MCF 10A (cell line): ENCODE data around the gene TOX4. TPM values are rescaled to one million over a fixed set of nuclear protein-coding genes. Genes with fewer than 3 reads are reported as not detected.
A peak's percentile ranks its signal among the peaks of the same experiment; 100 is the strongest.

Experiments used
- BruUV-seq: library from RNA; stranded (reverse); fragments of 400-500 nt; replicated peaks from 2 replicates; lab custom pipeline; 2021; lab: Mats Ljungman, UMichigan
- CTCF ChIA-PET: fragments of 300-600 bp; sonication (Branson Sonifier 250); formaldehyde crosslinking; extraction: SDS; loops from one replicate; lab custom pipeline; 2021; ENCODE audit warnings: antibody characterized with exemption, inconsistent platforms; lab: Yijun Ruan, JAX
- POLR2A ChIA-PET: fragments of 300-600, 350-650 bp; sonication (Branson Sonifier 250); formaldehyde crosslinking; extraction: SDS; loops from one replicate; lab custom pipeline; 2020; ENCODE audit warnings: antibody characterized with exemption, inconsistent platforms; lab: Yijun Ruan, JAX
- DNase-seq: peaks from one replicate; pipeline ENCODE4 v3.0.0-alpha.2; 2018; ENCODE audit not compliant: unreplicated experiment
- H3K27ac Mint-ChIP-seq: one replicate; pipeline ENCODE4 v1.8.0; 2022; ENCODE audit warnings: mild to moderate bottlenecking, low read depth, mixed read lengths; ENCODE audit not compliant: unreplicated experiment
- H3K27me3 Mint-ChIP-seq: one replicate; pipeline ENCODE4 v1.8.0; 2022; ENCODE audit warnings: mixed read lengths; ENCODE audit not compliant: insufficient read depth, unreplicated experiment
- H3K36me3 Mint-ChIP-seq: one replicate; pipeline ENCODE4 v1.8.0; 2022; ENCODE audit warnings: mild to moderate bottlenecking, moderate library complexity, mixed read lengths; ENCODE audit not compliant: insufficient read depth, unreplicated experiment
- H3K4me1 Mint-ChIP-seq: one replicate; pipeline ENCODE4 v1.8.0; 2022; ENCODE audit warnings: mixed read lengths; ENCODE audit not compliant: insufficient read depth, unreplicated experiment
- H3K4me3 Mint-ChIP-seq: one replicate; pipeline ENCODE4 v1.8.0; 2022; ENCODE audit warnings: mild to moderate bottlenecking, moderate library complexity, mixed read lengths; ENCODE audit not compliant: unreplicated experiment
- H3K9me3 Mint-ChIP-seq: one replicate; pipeline ENCODE4 v1.8.0; 2022; ENCODE audit warnings: mixed read lengths; ENCODE audit not compliant: unreplicated experiment
- intact Hi-C: fragments of 100-400 bp; cut with micrococcal nuclease; formaldehyde crosslinking; loops from 2 replicates; pipeline ENCODE4 v1.14.1; 2022
- total RNA-seq: library from RNA; stranded (reverse); gene quantifications from 2 replicates; pipeline ENCODE4 v1.2.3, GENCODE V29; 2022
- TF ChIP-seq, protein P1 (sequence below): fragments of 200-600 bp; IDR thresholded peaks from one replicate; pipeline ENCODE4 v1.8.0; 2022; ENCODE audit warnings: antibody characterized with exemption, mild to moderate bottlenecking; ENCODE audit not compliant: unreplicated experiment

Gene TOX4
- total RNA-seq, 1 experiment from 2014 or later: 84.1 TPM

DNA sequence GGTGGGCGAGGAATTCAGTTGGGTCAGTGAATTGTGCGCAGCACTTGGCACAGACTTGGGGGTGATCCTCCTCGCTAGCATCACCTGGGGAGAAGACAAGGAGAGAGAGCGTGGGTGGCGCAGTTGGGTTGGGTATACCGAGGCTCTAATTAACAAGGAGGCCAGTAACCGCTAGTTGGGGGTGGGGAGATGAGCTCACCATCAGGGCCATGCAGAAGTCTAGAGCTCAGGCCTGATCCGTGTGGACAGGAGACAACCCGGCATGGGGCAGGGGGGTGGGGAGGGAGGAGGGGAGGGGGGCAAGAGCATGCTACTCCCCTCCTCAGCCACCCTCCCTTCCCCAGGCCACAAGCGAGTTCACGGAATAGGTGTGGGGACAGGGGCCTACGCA is 48.6 kb downstream of the TOX4 start:
- Mint-ChIP-seq H3K36me3 (no peaks in the 10 kb centered on the region), H3K9me3 (no peaks in the 10 kb centered on the region), H3K27ac (no peak overlapping the region), H3K4me3 (peak overlapping the region; percentile 33), H3K27me3 (peaks cover 22% of the 10 kb centered on the region), H3K4me1 (no peaks in the 10 kb centered on the region)
- TF ChIP-seq, protein P1, sequence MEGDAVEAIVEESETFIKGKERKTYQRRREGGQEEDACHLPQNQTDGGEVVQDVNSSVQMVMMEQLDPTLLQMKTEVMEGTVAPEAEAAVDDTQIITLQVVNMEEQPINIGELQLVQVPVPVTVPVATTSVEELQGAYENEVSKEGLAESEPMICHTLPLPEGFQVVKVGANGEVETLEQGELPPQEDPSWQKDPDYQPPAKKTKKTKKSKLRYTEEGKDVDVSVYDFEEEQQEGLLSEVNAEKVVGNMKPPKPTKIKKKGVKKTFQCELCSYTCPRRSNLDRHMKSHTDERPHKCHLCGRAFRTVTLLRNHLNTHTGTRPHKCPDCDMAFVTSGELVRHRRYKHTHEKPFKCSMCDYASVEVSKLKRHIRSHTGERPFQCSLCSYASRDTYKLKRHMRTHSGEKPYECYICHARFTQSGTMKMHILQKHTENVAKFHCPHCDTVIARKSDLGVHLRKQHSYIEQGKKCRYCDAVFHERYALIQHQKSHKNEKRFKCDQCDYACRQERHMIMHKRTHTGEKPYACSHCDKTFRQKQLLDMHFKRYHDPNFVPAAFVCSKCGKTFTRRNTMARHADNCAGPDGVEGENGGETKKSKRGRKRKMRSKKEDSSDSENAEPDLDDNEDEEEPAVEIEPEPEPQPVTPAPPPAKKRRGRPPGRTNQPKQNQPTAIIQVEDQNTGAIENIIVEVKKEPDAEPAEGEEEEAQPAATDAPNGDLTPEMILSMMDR: no peak
- ChIA-PET POLR2A (interaction anchor here (1.6 to 2.2 kb wide), 2 partner anchors 12 to 14 kb away, joined by 6 to 12 read pairs; partner anchors contain the start of gene METTL3), CTCF (interaction anchor here (1.6 to 2.5 kb wide), 3 partner anchors 15 to 32 kb away, joined by 3 to 12 read pairs (median 5); partner anchors contain the start of gene METTL3)
- no TSS peak for BruUV-seq
- DNase-seq: no peak
- intact Hi-C loops: no loop called here

DNA sequence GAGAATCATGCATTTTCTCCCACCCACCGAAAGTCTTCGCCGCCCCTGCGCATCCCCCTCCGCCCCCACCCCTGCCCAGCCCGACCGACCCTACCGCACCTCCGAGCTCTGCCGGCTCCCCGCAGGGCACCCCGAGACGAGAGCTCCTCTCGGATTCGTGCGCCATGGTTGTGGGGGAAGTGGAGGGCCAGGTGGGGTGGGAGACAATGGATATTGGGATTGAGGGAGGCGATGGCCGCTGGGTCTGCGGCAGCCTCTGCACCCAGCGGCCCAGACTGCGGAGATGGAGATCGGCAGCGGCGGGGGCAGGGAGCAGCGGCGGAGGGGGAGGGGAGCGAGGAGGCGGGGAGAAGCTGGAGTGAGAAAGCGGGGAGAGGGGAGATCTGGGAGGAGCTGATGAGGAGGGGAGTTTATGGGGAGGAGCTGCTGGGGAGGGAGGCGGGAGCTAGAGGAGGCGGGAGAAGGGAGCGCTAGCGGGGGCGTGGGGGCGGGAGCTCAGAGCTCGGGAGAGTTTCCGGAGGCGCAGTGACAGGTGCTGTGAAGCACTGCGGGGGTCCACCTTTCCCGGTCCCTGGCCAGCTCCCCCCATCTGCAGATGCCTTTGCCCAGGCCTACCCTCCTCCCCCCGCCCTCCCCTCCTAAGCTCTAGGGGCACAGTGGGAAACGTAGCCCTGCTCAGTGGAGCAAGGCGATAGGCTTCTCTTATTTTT is 49.1 kb downstream of the TOX4 start, which contains the start of gene SALL2:
SALL2 (minus strand) TSS at position 385 of the 710 bp plus-strand sequence; CDS start at position 166, 219 bp downstream.
- peak within 1 kb of the TSS; percentile 33 for H3K4me3 Mint-ChIP-seq
- BruUV-seq: no TSS peak
- ChIA-PET POLR2A (interaction anchor here (1.6 to 2.2 kb wide), 2 partner anchors 13 to 15 kb away, joined by 6 to 12 read pairs; partner anchors contain the start of gene METTL3), CTCF (interaction anchor here (1.6 to 2.5 kb wide), 3 partner anchors 16 to 31 kb away, joined by 3 to 12 read pairs (median 5); partner anchors contain the start of gene METTL3)
- H3K36me3 Mint-ChIP-seq: no peaks in the 10 kb centered on the region
- no peaks in the 10 kb centered on the region for H3K9me3 Mint-ChIP-seq
- TF ChIP-seq, protein P1: no peak
- no peaks in the 10 kb centered on the region for H3K4me1 Mint-ChIP-seq
- H3K27me3 Mint-ChIP-seq: peaks cover 22% of the 10 kb centered on the region
- H3K27ac Mint-ChIP-seq: no peak within 1 kb of the TSS
- no peak for DNase-seq
- intact Hi-C loops: no loop called here

DNA sequence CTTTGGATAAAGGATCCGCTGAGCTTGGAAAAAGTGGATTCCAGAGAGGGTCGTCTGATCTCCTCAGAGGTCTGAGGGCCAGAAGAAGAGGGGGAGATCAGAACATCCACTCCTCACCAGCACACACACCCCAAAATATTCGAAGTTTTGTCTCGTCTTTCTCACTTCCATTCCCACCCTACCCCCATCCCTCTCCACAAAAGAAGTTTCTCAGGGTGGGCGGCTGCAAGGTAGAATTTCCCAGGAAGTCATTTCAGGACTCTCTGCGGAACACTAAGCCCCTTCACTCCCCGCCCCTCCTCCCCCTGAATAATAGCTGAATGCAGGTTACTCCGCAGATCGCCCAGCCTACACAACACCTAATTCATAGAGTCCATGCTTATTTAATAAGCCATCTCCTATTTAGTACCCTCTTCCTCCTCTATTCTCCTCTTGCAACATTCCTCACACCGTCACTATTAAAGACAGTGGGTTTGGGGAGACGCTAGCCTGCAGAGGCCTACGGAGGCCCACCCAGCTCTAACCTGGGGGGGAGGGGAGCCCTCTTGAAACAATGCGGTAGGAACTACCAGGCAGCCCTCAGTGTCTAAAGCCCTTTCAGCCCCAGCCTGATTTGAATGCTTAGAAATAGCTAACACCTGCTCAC is 49.8 kb downstream of the TOX4 start:
- BruUV-seq: no TSS peak
- CTCF ChIA-PET: interaction anchor here (0.5 to 2.5 kb wide), 4 partner anchors 16 to 222 kb away, joined by 3 to 12 read pairs (median 4); partner anchors contain the start of genes METTL3 and TOX4
- no peaks in the 10 kb centered on the region for H3K36me3 Mint-ChIP-seq

More for the DNA sequence above, 49.8 kb downstream of the TOX4 start:
- Mint-ChIP-seq H3K27ac (no peak overlapping the region), H3K4me1 (no peaks in the 10 kb centered on the region), H3K4me3 (peak overlapping the region; percentile 33), H3K27me3 (peaks cover 23% of the 10 kb centered on the region), H3K9me3 (no peaks in the 10 kb centered on the region)
- POLR2A ChIA-PET: interaction anchor here (1.6 to 2.2 kb wide), 2 partner anchors 14 to 15 kb away, joined by 6 to 12 read pairs; partner anchors contain the start of gene METTL3
- TF ChIP-seq, protein P1: no peak
- no peak for DNase-seq
- intact Hi-C loops: no loop called here
